Stimulated activated CD4-positive, alpha-beta T cell treated with anti-CD3 and anti-CD28 coated beads, Interleukin-1b, Interleukin-23, amount 100 ng/mL, for 4 hours (primary cell): ENCODE results near the gene RFWD3.

Source experiments
- DNase-seq, 2 donors: peaks; one replicate each; pipeline ENCODE4 v3.0.0-alpha.2; 2020; ENCODE audit warnings: low read depth in 2 of 2

RFWD3 gene

DNA sequence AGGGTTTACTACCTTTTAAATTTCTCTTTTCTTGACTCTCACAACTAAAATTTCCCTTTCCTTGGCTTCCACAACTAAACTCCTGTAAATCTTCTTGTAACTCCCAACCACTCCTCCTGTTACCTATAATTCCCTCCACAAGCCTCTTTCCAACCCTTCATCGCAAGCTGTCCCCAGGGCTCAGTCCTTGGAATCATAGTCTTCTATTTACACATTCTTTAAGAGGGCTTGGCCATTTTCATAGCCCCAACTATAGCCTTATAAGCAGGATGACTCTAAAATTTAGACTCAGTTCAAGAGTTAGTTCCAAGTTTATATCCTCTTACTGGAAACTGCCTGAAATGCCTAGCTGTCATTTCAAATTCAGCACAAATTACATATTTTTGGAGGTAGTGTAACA, 83.7 kb downstream of the RFWD3 start:
- DNase-seq = no peak

DNA sequence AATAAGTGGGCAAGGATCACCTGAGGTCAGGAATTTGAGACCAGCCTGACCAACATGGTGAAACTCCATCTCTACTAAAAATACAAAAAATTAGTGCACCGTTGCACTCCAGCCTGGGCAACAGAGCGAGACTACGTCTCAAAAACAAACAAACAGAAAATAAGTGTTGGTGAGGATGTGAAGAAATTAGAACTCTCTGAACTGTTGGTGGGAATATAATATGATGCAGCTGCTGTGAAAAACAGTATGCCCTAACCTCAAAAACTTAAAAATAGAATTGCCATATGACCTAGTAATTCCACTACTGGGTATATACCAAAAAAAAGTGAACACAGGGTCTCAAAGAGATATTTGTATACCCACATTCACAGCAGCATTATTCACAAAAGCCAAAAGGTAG, 85.8 kb downstream of the RFWD3 start:
- DNase-seq = no peak

DNA sequence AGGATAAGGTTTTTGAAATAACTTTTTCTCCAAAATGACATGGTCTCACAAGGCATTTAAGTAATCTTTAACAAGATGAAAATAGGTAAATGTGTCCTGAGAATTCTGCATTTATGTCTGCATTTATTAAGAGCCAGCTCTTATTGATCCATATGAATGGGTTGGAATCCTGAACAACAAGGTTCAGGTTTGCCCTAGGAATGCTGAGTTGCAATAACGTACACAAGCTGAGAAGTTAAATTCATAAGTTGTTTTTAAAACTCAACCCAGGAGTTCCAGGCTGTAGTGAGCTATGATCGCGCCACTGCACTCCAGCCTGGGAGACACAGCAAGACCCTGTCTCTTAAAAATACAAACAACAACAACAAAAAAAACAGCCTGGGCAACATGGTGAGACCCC, 87.8 kb downstream of the RFWD3 start:
- no peak for DNase-seq

DNA sequence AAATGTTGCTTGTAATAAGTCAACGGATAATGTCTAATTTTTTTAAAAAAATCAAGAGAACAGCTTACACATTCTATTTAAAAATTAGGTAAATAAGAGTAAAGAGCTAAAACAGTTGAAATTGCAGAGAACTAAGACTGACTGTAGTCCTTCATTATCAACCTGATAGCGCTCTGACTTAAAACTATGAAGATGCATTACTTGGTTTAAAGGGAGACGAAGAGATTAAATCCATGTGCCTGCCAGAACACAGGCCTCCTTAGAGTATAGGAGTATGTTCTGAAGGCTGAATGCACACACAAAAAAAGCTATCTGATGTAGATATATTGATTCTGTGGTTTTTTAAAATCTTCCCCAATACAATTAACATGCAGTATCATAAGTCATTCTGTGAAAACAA, 88.2 kb downstream of the RFWD3 start:
- no peak for DNase-seq

DNA sequence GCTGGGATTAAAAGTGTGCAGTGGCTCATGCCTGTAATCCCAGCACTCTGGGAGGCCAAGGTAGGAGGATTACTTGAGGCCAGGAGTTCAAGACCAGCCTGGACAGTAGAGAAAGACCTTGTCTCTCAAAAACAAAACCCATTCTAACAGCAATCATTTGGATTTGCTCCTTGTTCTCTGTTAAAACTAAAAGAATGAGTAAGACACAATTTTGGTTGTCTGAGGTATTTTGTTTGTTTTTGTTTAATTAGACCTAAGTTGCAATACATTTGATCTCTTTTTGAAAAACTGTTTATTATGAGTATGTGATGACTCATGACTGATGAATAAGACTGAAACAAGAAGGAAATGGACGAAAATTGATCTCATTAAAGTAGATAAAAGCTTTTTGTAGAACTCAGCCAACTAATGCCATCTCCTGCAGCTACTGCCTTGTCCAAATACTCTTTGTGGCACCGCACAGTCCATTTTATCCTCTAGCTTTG, 88.8 kb downstream of the RFWD3 start:
- no peak for DNase-seq

DNA sequence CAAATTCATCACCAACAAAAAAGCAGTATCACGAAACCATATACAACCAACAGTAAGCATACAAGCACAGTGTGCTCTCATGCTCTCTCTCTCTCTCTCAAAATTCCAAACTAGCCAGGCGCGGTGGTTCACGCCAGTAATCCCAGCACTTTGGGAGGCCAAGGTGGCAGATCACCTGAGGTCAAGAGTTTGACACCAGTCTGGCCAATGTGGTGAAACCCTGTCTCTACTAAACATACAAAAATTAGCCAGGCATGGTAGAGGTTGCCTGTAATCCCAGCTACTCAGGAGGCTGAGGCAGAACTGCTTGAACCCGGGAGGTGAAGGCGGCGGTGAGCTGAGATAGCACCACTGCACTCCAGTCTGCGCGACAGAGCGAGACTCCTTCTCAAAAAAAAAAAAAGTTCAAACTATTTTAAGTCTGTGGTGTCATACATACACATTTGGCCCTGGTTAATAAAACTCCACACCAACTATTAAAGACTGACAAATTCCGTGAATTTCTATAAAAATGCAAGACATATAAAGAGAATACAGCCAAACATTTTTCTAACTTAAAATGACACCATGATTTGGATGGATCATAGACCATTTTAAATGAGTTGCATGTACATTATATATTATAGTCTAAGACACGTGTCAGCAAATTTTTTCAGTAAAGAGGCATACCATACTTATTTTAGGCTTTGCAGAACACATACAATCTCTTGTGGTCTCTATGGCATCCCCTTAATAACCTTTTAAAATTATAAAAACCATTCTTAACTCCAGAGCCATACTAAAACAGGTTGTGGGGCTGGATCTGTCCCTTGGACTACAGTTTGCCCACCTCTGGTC, 90.7 kb downstream of the RFWD3 start:
- DNase-seq = no peak

DNA sequence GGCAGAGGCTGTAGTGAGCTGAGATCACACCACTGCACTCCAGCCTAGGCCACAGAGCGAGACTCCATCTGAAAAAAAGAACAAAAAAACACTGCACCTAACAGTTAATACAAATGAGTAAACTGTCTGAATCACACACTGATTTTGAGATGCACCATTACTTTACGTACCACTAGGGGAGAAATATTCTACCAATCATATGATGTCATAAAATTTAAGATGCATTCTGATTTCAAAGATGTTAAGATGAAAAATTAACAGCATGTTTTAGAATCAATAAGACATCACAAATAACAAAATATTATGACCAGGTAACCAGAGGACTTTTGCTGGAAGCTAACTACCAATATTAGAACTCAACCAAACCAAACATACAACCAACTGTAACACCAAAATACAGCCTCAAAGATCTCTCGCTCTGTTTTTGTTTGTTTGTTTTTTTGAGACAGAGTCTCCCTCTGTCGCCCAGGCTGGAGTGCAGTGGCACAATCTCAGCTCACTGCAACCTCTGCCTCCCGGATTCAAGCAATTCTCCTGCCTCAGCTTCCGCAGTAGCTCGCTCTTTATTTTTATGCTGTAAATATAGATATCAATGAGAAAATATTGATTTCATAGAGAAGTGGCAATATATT, 91.4 kb downstream of the RFWD3 start:
- DNase-seq = no peak

DNA sequence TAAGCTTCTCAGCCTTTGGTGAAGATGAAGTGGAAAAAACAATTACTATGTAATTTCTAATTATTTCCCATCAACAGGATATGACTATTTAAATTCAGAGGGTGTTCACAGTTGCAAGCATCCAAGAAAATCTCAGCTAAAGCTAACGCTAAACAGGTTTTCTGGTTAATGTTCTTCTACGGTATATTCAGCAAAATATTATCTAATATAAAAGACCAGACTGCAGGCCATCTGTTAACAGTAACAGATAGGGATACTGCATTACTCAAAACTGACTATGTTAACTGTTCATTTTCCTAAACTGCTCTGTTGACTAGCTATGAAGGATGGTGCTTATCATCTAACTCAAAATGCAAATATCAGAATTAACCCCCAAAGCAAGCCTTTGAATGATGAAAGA, 92.5 kb downstream of the RFWD3 start:
- DNase-seq = no peak

DNA sequence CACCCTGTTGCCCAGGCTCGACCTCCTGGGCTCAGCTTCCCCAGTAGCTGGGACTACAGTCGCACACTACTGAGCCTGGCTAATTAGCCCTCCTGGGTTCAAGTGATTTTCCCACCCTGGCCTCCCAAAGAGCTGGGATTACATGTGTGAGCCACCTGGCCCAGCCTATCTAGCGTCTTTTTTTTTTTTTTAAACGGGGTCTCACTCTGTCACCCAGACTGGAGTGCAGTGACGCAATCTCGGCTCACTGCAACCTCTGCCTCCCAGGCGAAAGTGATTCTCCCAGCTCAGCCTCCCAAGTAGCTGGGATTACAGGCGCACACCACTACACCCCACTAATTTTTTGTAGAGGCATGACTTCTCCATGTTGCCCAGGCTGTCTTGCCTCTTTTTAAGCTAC, 93.1 kb downstream of the RFWD3 start:
- DNase-seq = no peak
